SJCRH30 (cell line): ENCODE data around the gene TRPV2. TPM values are rescaled to one million over a fixed set of nuclear protein-coding genes. Genes with fewer than 3 reads are reported as not detected.

ENCODE experiments used
- DNase-seq, 2 experiments: peaks; one replicate each; pipeline ENCODE4 v3.0.0-alpha.2; 2015 to 2020
- H3K27ac ChIP-seq: fragments of 250-450 bp; sonication (Bioruptor Pico); 2 replicates; pipeline ENCODE4 v1.5.1; 2020; ENCODE audit warnings: mild to moderate bottlenecking, moderate library complexity
- H3K27me3 ChIP-seq: fragments of 250-450 bp; sonication (Bioruptor Pico); 2 replicates; pipeline ENCODE4 v1.5.1; 2020; ENCODE audit warnings: mild to moderate bottlenecking, moderate library complexity
- H3K36me3 ChIP-seq: fragments of 250-450 bp; sonication (Bioruptor Pico); 2 replicates; pipeline ENCODE4 v1.5.1; 2020; ENCODE audit warnings: mild to moderate bottlenecking, moderate library complexity
- H3K4me1 ChIP-seq: fragments of 250-450 bp; sonication (Bioruptor Pico); 2 replicates; pipeline ENCODE4 v1.5.1; 2020; ENCODE audit warnings: mild to moderate bottlenecking, moderate library complexity
- H3K4me3 ChIP-seq: fragments of 250-450 bp; sonication (Bioruptor Pico); 2 replicates; pipeline ENCODE4 v1.5.1; 2020; ENCODE audit warnings: mild to moderate bottlenecking, moderate library complexity
- H3K9me3 ChIP-seq: fragments of 250-450 bp; sonication (Bioruptor Pico); replicated peaks from 2 replicates; pipeline ENCODE4 v1.5.1; 2020; ENCODE audit warnings: mild to moderate bottlenecking, moderate library complexity
- total RNA-seq: library from RNA; depleted of rRNA; stranded (reverse); fragments of >200 nt; shearing (Covaris generic); gene quantifications from 2 replicates; pipeline ENCODE4 v1.2.3, GENCODE V29; 2014; rRNA removed

TRPV2 gene
- total RNA-seq, 1 experiment from 2014 or later, result 0.42 TPM

DNA sequence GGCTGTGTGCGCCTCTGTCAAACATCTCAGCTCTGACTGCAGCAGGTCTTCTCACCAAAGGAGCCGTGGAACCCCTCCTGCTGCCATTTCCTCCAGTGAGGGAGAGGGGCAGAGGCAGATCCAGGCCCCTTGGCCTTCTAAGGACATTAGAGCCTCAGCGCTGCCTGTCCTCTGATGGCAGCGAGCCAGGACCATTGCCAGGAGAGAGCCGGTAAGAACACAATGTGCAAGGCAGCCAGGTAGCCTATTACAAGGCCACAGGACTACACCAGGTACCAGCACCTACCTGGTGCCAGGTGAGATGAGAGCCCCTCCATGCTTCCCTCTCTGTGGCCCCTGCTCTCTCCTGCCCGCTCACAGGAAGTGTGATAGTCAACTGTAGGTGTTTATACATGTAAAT is 65.6 kb downstream of the TRPV2 start:
- Histone ChIP-seq H3K27ac (no peak overlapping the region), H3K4me3 (no peak overlapping the region), H3K36me3 (no peaks in the 10 kb centered on the region), H3K27me3 (no peaks in the 10 kb centered on the region), H3K4me1 (peaks cover 15% of the 10 kb centered on the region), H3K9me3 (no peaks in the 10 kb centered on the region)
- DNase-seq, result no peak

- no peak overlapping the region for H3K4me3 ChIP-seq
- H3K27me3 ChIP-seq, result no peaks in the 10 kb centered on the region
Measured at GRCh38 chr17:16482253-16482652, 66.9 kb downstream of the TRPV2 start.

DNA sequence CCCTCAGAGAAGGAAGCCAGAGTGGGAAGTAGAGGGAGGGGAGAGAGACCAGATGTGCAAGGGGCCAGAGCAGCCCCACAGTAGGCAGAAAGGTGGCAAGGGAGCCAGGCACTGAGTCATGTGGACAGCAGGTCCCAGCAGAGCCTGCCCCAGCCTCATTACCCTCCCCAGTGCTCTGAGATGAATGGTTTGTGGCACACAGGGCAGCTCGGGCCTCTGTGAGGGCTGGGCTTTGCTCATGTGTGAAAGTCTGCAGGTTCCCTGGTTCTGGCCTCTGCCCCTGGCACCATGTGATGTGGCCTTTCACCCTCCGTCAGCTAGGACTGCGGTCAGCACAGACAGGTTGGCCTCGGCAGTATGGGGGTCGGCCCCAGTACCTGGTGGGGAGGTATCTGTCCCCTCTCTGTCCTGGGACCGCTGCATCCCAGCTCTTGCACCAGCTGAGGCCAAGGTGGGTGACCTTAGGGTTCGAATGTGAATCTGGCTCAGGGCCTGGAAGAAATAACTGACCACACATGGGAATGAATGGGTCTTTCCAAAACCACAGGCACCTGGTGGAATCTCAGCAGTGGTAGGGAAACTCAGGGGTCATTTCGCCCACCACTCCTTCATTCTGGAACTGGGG is 67.8 kb downstream of the TRPV2 start:
- no peak for DNase-seq
- H3K4me3 ChIP-seq, result no peak overlapping the region
- peaks cover 25% of the 10 kb centered on the region for H3K4me1 ChIP-seq
- no peak overlapping the region for H3K27ac ChIP-seq
- no peaks in the 10 kb centered on the region for H3K36me3 ChIP-seq
- H3K27me3 ChIP-seq, result no peaks in the 10 kb centered on the region
- H3K9me3 ChIP-seq, result no peaks in the 10 kb centered on the region

More at GRCh38 chr17:16482253-16482652, 66.9 kb downstream of the TRPV2 start:
- DNase-seq, result no peak
- no peaks in the 10 kb centered on the region for H3K36me3 ChIP-seq
- H3K27ac ChIP-seq, result no peak overlapping the region
- H3K4me1 ChIP-seq, result peaks cover 21% of the 10 kb centered on the region
- H3K9me3 ChIP-seq, result no peaks in the 10 kb centered on the region

DNA sequence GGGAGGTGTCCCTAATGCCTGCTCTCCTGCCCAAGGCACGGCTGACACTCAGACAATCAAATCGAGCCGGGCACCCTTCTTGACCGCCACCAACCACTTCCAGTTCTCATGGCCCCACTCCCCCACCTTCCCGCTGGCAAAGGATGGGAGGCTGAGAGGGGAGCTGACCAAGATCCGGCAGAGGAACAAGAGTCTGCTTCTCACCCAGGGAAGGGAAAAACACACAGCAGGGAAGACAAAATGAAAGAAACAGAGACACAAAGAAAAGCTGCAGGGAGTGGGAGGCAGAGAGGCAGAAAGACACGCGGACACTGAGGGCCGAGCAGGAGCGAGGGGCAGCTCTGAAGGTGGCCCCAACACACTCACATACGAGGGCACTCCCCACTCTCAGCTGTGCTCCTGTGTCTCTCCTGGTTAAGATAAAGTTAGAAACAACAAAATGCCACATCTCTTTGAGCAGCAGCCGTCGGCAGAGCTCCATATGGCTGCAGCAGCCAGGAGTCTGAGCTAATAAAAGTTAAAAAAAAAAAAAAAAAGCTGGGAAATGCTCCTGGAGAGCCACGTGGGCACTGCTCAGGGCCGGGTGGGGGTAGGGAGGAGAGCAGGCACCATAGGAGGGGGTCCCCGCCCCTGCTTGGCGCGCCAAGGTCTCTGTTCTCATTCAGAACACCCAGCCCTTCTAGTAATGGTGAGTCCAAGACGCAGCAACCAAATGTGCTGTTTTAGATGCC is 69.2 kb downstream of the TRPV2 start:
- Histone ChIP-seq H3K27ac (no peak overlapping the region), H3K27me3 (no peaks in the 10 kb centered on the region)

More for the DNA sequence above, 69.2 kb downstream of the TRPV2 start:
- Histone ChIP-seq H3K36me3 (no peaks in the 10 kb centered on the region), H3K4me1 (peaks cover 37% of the 10 kb centered on the region), H3K9me3 (no peaks in the 10 kb centered on the region), H3K4me3 (no peak overlapping the region)
- no peak for DNase-seq

Other genes starting within 250 kb of the TRPV2 start
- gene NCOR1, start 200.0 kb upstream of the TRPV2 start, total RNA-seq, result 245 and 274 TPM in 2 replicates
- 27.2 and 35.2 TPM in 2 replicates for gene PIGL, start 198.4 kb upstream of the TRPV2 start, total RNA-seq
- 50.2 and 51.5 TPM in 2 replicates for gene CENPV, start 62.1 kb upstream of the TRPV2 start, total RNA-seq
- gene UBB, start 34.5 kb upstream of the TRPV2 start, total RNA-seq, result 2,921 and 3,511 TPM in 2 replicates
- 3.7 and 4.8 TPM in 2 replicates for gene LRRC75A, start 76.6 kb downstream of the TRPV2 start, total RNA-seq
- gene ZNF287, start 153.6 kb downstream of the TRPV2 start, total RNA-seq, result 17.0 and 18.2 TPM in 2 replicates
- 18.0 and 21.0 TPM in 2 replicates for gene ZNF624, start 238.3 kb downstream of the TRPV2 start, total RNA-seq